ENCODE measurements around the gene AFF1. TPM values are rescaled to one million over a fixed set of nuclear protein-coding genes. Genes with fewer than 3 reads are reported as not detected.
A peak's percentile ranks its signal among the peaks of the same experiment; 100 is the strongest.

AFF1 gene
- total and polyA plus RNA-seq, 2 of the 4 experiments (the other 2 are of a cell fraction) = 7.0 to 9.6 TPM

DNA sequence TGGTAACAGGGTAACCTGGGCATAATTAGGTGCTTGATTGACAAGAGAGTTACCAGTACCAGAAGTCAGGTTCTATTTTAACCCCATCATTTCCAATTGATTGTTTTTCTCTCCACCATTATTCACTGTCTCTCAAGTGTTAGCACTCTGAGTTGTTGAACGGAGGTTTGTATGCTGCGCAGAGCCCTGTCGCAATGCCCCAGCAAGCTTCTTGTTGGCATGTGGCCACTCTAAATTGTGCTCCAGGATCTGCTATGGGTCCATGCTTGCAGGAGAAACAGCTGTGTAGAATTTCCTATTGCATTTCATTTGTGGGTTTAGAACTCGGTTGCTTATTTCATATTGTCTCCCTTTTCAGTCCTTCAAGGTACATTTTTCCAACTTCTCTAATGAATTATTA lies 187.4 kb downstream of the AFF1 start:
- no peak overlapping the region for H2AK5ac ChIP-seq (ENCODE audit: low read depth, low read length)
- no peak overlapping the region for H2AK9ac ChIP-seq (replicated peaks; ENCODE audit: low read depth, low read length, poor library complexity)
- ChIA-PET POLR2A (ENCODE audit: unreplicated experiment) (no interaction called here), CTCF (no interaction called here)
- no peak overlapping the region for H3K23ac ChIP-seq (ENCODE audit: low read depth, low read length)
- H2AFZ ChIP-seq (replicated peaks; ENCODE audit: low read length, poor library complexity) = no peak overlapping the region
- dilution Hi-C loops (cut with HindIII; ENCODE audit: low sequenced_read_pairs, unreplicated experiment) (no loop called here), intact Hi-C loops (cut with micrococcal nuclease) (loop anchor here (10.0 kb wide), 1 partner anchor 197 kb away; no protein-coding TSS in a partner anchor), in situ Hi-C loops (cut with MboI; ENCODE audit: low sequenced_read_pairs) (loop anchor here (25.0 kb wide), 1 partner anchor 635 kb away; no protein-coding TSS in a partner anchor)
- TF ChIP-seq SMC3 (IDR thresholded peaks at IDR 0.05; ENCODE audit: low read depth, low read length) (no peak), CEBPB (IDR thresholded peaks at IDR 0.05; ENCODE audit: low read depth, low read length) (peak; percentile 26; the same call in 1 of the 2 replicates)
- peaks cover 10% of the 10 kb centered on the region for H3K36me3 ChIP-seq (ENCODE audit: control insufficient read depth, insufficient read depth, low read length)
- peaks cover 32 to 56% of the 10 kb centered on the region in 2 experiments for H3K79me1 ChIP-seq (ENCODE audit: low read depth in 1 of 2, low read length in 2 of 2)
- no peak overlapping the region for H2BK120ac ChIP-seq (ENCODE audit: low read depth, low read length)
- no CpG with 5 or more reads among the region's 4 CpGs for WGBS, 2 experiments (ENCODE audit: extremely low coverage in 2 of 2, insufficient read length in 1 of 2)
- no peak overlapping the region for H3K9ac ChIP-seq (ENCODE audit: low read depth, low read length)
- no peak overlapping the region for H2BK5ac ChIP-seq (ENCODE audit: low read depth, low read length, poor library complexity, severe bottlenecking)
- H3K9me3 ChIP-seq (ENCODE audit: control insufficient read depth, insufficient read depth, low read length) = no peaks in the 10 kb centered on the region
- no peak overlapping the region for H3K18ac ChIP-seq (ENCODE audit: low read depth, low read length)
- H4K91ac ChIP-seq (ENCODE audit: insufficient read depth, low read depth, low read length) = no peak overlapping the region
- H3K9me1 ChIP-seq (ENCODE audit: insufficient read depth, low read length) = peaks cover 18% of the 10 kb centered on the region
- H3K14ac ChIP-seq (replicated peaks; ENCODE audit: low read depth, low read length) = no peak overlapping the region
- no peak overlapping the region for H2BK15ac ChIP-seq (ENCODE audit: low read depth, low read length)
- peak; percentile 34 for DNase-seq
- H3K4me2 ChIP-seq (ENCODE audit: low read depth, low read length) = no peak overlapping the region
- H4K5ac ChIP-seq (ENCODE audit: low read depth, low read length) = no peak overlapping the region; the same call in 1 of the 2 replicates
- H2BK20ac ChIP-seq (ENCODE audit: low read depth, low read length) = no peak overlapping the region
- no peak overlapping the region for H3K56ac ChIP-seq (ENCODE audit: extremely low read depth, insufficient read depth, low read length)
- H3K4me1 ChIP-seq (ENCODE audit: control insufficient read depth, insufficient read depth, low read length) = peaks cover 26% of the 10 kb centered on the region
- no peaks in the 10 kb centered on the region for H3K27me3 ChIP-seq (ENCODE audit: control insufficient read depth, insufficient read depth, low read length)
- H4K20me1 ChIP-seq (ENCODE audit: insufficient read depth, low read length) = no peaks in the 10 kb centered on the region
- ATAC-seq (ENCODE audit: low read depth) = no peak
- H4K8ac ChIP-seq (ENCODE audit: low read depth in 2 of 2, low read length in 2 of 2) = peak overlapping the region in 1 of 2 experiments; percentile 34; a peak in 2 of 4 replicates
- BruUV-seq (replicated peaks) = no TSS peak
- H3K4me3 ChIP-seq (ENCODE audit: insufficient read depth, low read depth, low read length) = no peak overlapping the region
- H3K27ac ChIP-seq (ENCODE audit: insufficient read depth, low read length) = no peak overlapping the region
- peak overlapping the region; percentile 19; the same call in 1 of the 2 replicates for H3K4ac ChIP-seq (ENCODE audit: low read depth, low read length)

Measured in IMR-90 (cell line).